Transverse colon (tissue), 4 donors: ENCODE measurements around the gene MS4A3. TPM values are rescaled to one million over a fixed set of nuclear protein-coding genes. Genes with fewer than 3 reads are reported as not detected.
"Not testable (repeated sequence)": the region's sequence is repeated elsewhere in the genome, so short reads cannot be mapped to it uniquely, and the experiment has no call there.

Experiments
- DNase-seq: peaks from one replicate; pipeline ENCODE4 v3.0.0-alpha.2; 2019
- H3K27ac ChIP-seq, 4 donors: fragments of 200-600 bp; sonication (generic); 2 replicates each; pipeline ENCODE4 v1.5.1; 2016 to 2018; ENCODE audit warnings: inconsistent platforms in 4 of 4
- H3K27me3 ChIP-seq: fragments of 200-600 bp; sonication (generic); 2 replicates; pipeline ENCODE4 v1.5.1; 2017; ENCODE audit warnings: inconsistent platforms
- H3K36me3 ChIP-seq, 4 donors: fragments of 200-600 bp; sonication (generic); 2 replicates each; pipeline ENCODE4 v1.5.1; 2017 to 2019; ENCODE audit warnings: inconsistent platforms in 4 of 4
- H3K4me1 ChIP-seq, 4 donors: fragments of 200-600 bp; sonication (generic); 2 replicates each; pipeline ENCODE4 v1.5.1; 2017 to 2020; ENCODE audit warnings: inconsistent platforms in 4 of 4
- H3K4me3 ChIP-seq, 4 donors: fragments of 200-600 bp; sonication (generic); 1 replicate in 1 of 4; 2 replicates in 3 of 4; pipeline versions ENCODE4 v1.5.1 to v1.6.1; 2017 to 2019; ENCODE audit warnings: inconsistent platforms in 4 of 4
- H3K9me3 ChIP-seq, 2 donors: fragments of 200-600 bp; sonication (generic); 2 replicates each; pipeline ENCODE4 v1.5.1; 2017 to 2019; ENCODE audit warnings: inconsistent platforms in 2 of 2
- CTCF ChIP-seq, 5 experiments: fragments of 200-600 bp in 3 of 5; fragments of 450-650 bp in 2 of 5; sonication (generic) in 3 of 5; IDR thresholded peaks; 1 replicate in 2 of 5; 2 replicates in 3 of 5; pipeline ENCODE4 v1.5.1; 2016 to 2017; ENCODE audit warnings: antibody characterized with exemption in 5 of 5, inconsistent platforms in 3 of 5, mild to moderate bottlenecking in 2 of 5, moderate library complexity in 1 of 5
- EP300 ChIP-seq: sonication (generic); formaldehyde crosslinking; IDR thresholded peaks from one replicate; pipeline ENCODE4 v1.6.1; 2017; ENCODE audit warnings: antibody characterized with exemption, low read depth
- POLR2A ChIP-seq: fragments of 450-650 bp; IDR thresholded peaks from one replicate; pipeline ENCODE4 v1.6.1; 2016; ENCODE audit warnings: antibody characterized with exemption, mild to moderate bottlenecking, moderate library complexity
- POLR2AphosphoS5 ChIP-seq, 3 donors: sonication (generic); formaldehyde crosslinking; IDR thresholded peaks; one replicate each; pipeline ENCODE4 v1.6.1; 2016; ENCODE audit warnings: antibody characterized with exemption in 3 of 3
- WGBS, 2 donors: methylation state at CpG; one replicate each; pipeline ENCODE4 v1.1.5; 2018; ENCODE audit warnings: low coverage in 1 of 2; 5-methylcytosine and 5-hydroxymethylcytosine counted together
- in situ Hi-C, 4 donors: fragments of 200-750 bp; cut with MboI; loops; one replicate each; pipeline versions ENCODE4 v1.15.0 to v1.15.1; 2017; ENCODE audit warnings: low sequenced_read_pairs in 3 of 4, low pct_ligation_motif_present in 1 of 4, low pct_unique_long_range_greater_than_20kb in 1 of 4
- intact Hi-C: fragments of 100-400 bp; cut with DNase I; formaldehyde crosslinking; loops from one replicate; pipeline ENCODE4 v1.15.1; 2023; ENCODE audit warnings: low total_unique reads
- total RNA-seq, 4 donors: library from RNA; depleted of rRNA; stranded (reverse); fragments of >200 nt; gene quantifications; one replicate each; pipeline ENCODE4 v1.1.0, GENCODE V29; 2016

The MS4A3 gene
- not detected for total RNA-seq

- in situ Hi-C loops, result no loop called here
- intact Hi-C loops, result no loop called here
- no peak for TF ChIP-seq POLR2AphosphoS5 (IDR thresholded peaks at IDR 0.05)
- TF ChIP-seq POLR2A, result no peak
- no peak for TF ChIP-seq CTCF (IDR thresholded peaks at IDR 0.05)
- H3K27ac ChIP-seq, result no peak within 1 kb of the TSS
- WGBS, 2 donors, result 81% methylated on average over 8 of the region's 8 CpGs; no CpG with 5 or more reads in 1 of the 2 donors
- H3K9me3 ChIP-seq, result no peaks in the 10 kb centered on the region
- no peaks in the 10 kb centered on the region for H3K4me1 ChIP-seq
- DNase-seq, result no peak
- no peak within 1 kb of the TSS for H3K4me3 ChIP-seq
- no peaks in the 10 kb centered on the region for H3K36me3 ChIP-seq
- H3K27me3 ChIP-seq, result no peaks in the 10 kb centered on the region
Measured at GRCh38 chr11:60056349-60056969, at the start of gene MS4A3. TSS of gene MS4A3 (plus strand) at chr11:60056665. CDS start at chr11:60061161, 4,496 bp downstream.

GRCh38 chr11:60016881-60017280 is 39.6 kb upstream of the MS4A3 start, which contains the start of gene OOSP4B:
TSS of gene OOSP4B (plus strand) at chr11:60017181.
- Histone ChIP-seq H3K4me3 (no peak within 1 kb of the TSS), H3K36me3 (no peaks in the 10 kb centered on the region), H3K9me3 (no peaks in the 10 kb centered on the region), H3K4me1 (no peaks in the 10 kb centered on the region), H3K27me3 (no peaks in the 10 kb centered on the region), H3K27ac (no peak within 1 kb of the TSS)
- no peak for TF ChIP-seq EP300
- TF ChIP-seq POLR2A, result no peak
- DNase-seq, result no peak
- in situ Hi-C loops (no loop called here), intact Hi-C loops (no loop called here)
- 83 to 89% methylated on average over 1 of the region's 1 CpG for WGBS, 2 donors

GRCh38 chr11:60018058-60018457 is 38.4 kb upstream of the MS4A3 start:
- no peaks in the 10 kb centered on the region for H3K9me3 ChIP-seq
- no peak for TF ChIP-seq POLR2AphosphoS5 (IDR thresholded peaks at IDR 0.05)
- TF ChIP-seq CTCF (IDR thresholded peaks at IDR 0.05), result no peak
- TF ChIP-seq EP300, result no peak
- no peak for TF ChIP-seq POLR2A
- no peaks in the 10 kb centered on the region for H3K4me1 ChIP-seq
- no peaks in the 10 kb centered on the region for H3K27me3 ChIP-seq
- WGBS, 2 donors, result 72 to 81% methylated on average over 7 to 8 of the region's 8 CpGs
- DNase-seq, result no peak
- in situ Hi-C loops (no loop called here), intact Hi-C loops (no loop called here)
- H3K36me3 ChIP-seq, result no peaks in the 10 kb centered on the region
- no peak overlapping the region for H3K27ac ChIP-seq
- no peak overlapping the region for H3K4me3 ChIP-seq

GRCh38 chr11:60020376-60020775 is 36.1 kb upstream of the MS4A3 start:
- H3K27ac ChIP-seq, H3K9me3 ChIP-seq, H3K4me1 ChIP-seq, intact Hi-C loops, DNase-seq, H3K4me3 ChIP-seq, H3K36me3 ChIP-seq, in situ Hi-C loops, H3K27me3 ChIP-seq: not testable (repeated sequence)
- WGBS, 2 donors, result 93% methylated on average over 19 of the region's 27 CpGs; no CpG with 5 or more reads in 1 of the 2 donors

- intact Hi-C loops (no loop called here), in situ Hi-C loops (no loop called here)
Measured at GRCh38 chr11:60029015-60029632, 27.3 kb upstream of the MS4A3 start.

More at GRCh38 chr11:60029015-60029632, 27.3 kb upstream of the MS4A3 start:
- Histone ChIP-seq H3K36me3 (no peaks in the 10 kb centered on the region), H3K4me3 (no peak overlapping the region), H3K27me3 (no peaks in the 10 kb centered on the region), H3K4me1 (no peaks in the 10 kb centered on the region), H3K9me3 (no peaks in the 10 kb centered on the region), H3K27ac (no peak overlapping the region)
- 83 to 90% methylated on average over 2 to 3 of the region's 3 CpGs for WGBS, 2 donors
- DNase-seq, result no peak
- no peak for TF ChIP-seq CTCF (IDR thresholded peaks at IDR 0.05)
- TF ChIP-seq POLR2A, result no peak
- TF ChIP-seq EP300, result no peak
- TF ChIP-seq POLR2AphosphoS5 (IDR thresholded peaks at IDR 0.05), result no peak
